Ovary (tissue), 3 donors: ENCODE measurements around the gene GRID2.

Experiments used
- CTCF ChIP-seq, 3 donors: fragments of 450-650 bp in 2 of 3; fragments of 200-600 bp in 1 of 3; IDR thresholded peaks; one replicate each; pipeline versions ENCODE4 v1.5.1 to v1.8.0; 2016 to 2022; ENCODE audit warnings: antibody characterized with exemption in 3 of 3, mild to moderate bottlenecking in 1 of 3
- EP300 ChIP-seq: sonication (generic); formaldehyde crosslinking; IDR thresholded peaks from one replicate; pipeline ENCODE4 v1.6.1; 2017; ENCODE audit warnings: antibody characterized with exemption
- donor health status: DM: no; HTN: no; CAD: no.

DNA sequence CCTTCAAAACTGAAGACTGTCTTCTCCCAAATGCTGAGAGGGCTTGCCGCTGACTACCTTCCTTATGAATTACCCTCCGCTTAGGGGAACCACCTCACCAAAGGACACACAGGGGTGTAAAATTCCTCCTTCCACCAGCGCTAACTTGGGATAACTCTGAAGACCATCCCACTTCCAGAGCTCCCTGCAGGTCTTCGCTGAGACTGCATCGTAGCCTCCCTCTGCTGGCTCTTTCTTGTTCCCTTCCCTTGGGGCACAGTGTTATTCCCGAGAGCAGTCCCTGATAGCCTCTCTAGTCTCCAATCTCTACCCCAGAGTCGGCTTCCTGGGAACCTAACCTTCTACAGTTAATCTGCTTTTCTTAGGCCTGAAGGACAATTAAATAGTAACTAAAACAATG, 799.3 kb downstream of the GRID2 start:
- no peak for TF ChIP-seq CTCF (IDR thresholded peaks at IDR 0.05)
- no peak for TF ChIP-seq EP300
